Adrenal gland (tissue), 5 donors: ENCODE measurements around the gene CDK11A.

ENCODE experiments used
- CTCF ChIP-seq, 6 experiments: fragments of 450-650 bp in 4 of 6; fragments of 200-600 bp in 2 of 6; sonication (generic) in 1 of 6; IDR thresholded peaks; 1 replicate in 5 of 6; 2 replicates in 1 of 6; pipeline versions ENCODE4 v1.5.1 to v1.8.0; 2016 to 2021; ENCODE audit warnings: antibody characterized with exemption in 6 of 6, mild to moderate bottlenecking in 2 of 6, moderate library complexity in 1 of 6
- POLR2A ChIP-seq, 2 donors: fragments of 450-650 bp; IDR thresholded peaks; one replicate each; pipeline ENCODE4 v1.6.1; 2017; ENCODE audit warnings: antibody characterized with exemption in 2 of 2, mild to moderate bottlenecking in 2 of 2, moderate library complexity in 1 of 2
- donor health status: DM: no; HTN: no; CAD: no.

- TF ChIP-seq CTCF (IDR thresholded peaks at IDR 0.05) (no peak), POLR2A (IDR thresholded peaks at IDR 0.05) (no peak)
These were observed 57.6 kb downstream of the CDK11A start for GRCh38 chr1:1666526-1666925.
